Panc1 (cell line): Measurements from ENCODE around the gene THAP3. TPM values are rescaled to one million over a fixed set of nuclear protein-coding genes. Genes with fewer than 3 reads are reported as not detected.
A peak's percentile ranks its signal among the peaks of the same experiment; 100 is the strongest.

Source experiments
- ATAC-seq: fragments of 200-7000 bp; cut with Tn5 transposase; 2 replicates; pipeline ENCODE4 v1.9.1; 2020; ENCODE audit warnings: mild to moderate bottlenecking, moderate library complexity
- BruUV-seq: library from RNA; stranded (reverse); fragments of 400-500 nt; replicated peaks from 2 replicates; lab custom pipeline; 2021; lab: Mats Ljungman, UMichigan
- CTCF ChIA-PET: fragments of 300-600 bp; sonication (Branson Sonifier 250); formaldehyde crosslinking; loops from one replicate; lab custom pipeline; 2022; ENCODE audit warnings: antibody characterized with exemption; lab: Charles Lee
- POLR2A ChIA-PET: fragments of 300-600 bp; sonication (Branson Sonifier 250); formaldehyde crosslinking; loops from one replicate; lab custom pipeline; 2022; ENCODE audit warnings: antibody characterized with exemption; lab: Charles Lee
- DNase-seq: peaks from one replicate; pipeline ENCODE4 v3.0.0-alpha.2; 2010; ENCODE audit warnings: low read depth, low spot score
- H3K27ac ChIP-seq: 2 replicates; pipeline ENCODE4 v1.5.1; 2011; ENCODE audit warnings: mild to moderate bottlenecking, low read length, inconsistent platforms
- H3K27me3 ChIP-seq: fragments of 200-500 bp; sonication (Bioruptor generic); 2 replicates; pipeline ENCODE4 v1.6.0; 2014; ENCODE audit warnings: low read length, inconsistent platforms; ENCODE audit not compliant: control insufficient read depth, insufficient read depth
- H3K36me3 ChIP-seq: fragments of 200-500 bp; sonication (Bioruptor generic); 2 replicates; pipeline ENCODE4 v1.5.1; 2014; ENCODE audit warnings: inconsistent platforms, mild to moderate bottlenecking, low read length, moderate library complexity; ENCODE audit not compliant: control insufficient read depth, insufficient read depth
- H3K4me1 ChIP-seq: 2 replicates; pipeline ENCODE4 v1.5.1; 2011; ENCODE audit warnings: inconsistent platforms, mild to moderate bottlenecking, low read length, moderate library complexity; ENCODE audit not compliant: control insufficient read depth, insufficient read depth
- H3K4me3 ChIP-seq, 2 experiments: 2 replicates each; pipeline ENCODE4 v1.5.1; 2011 to 2012; ENCODE audit warnings: low read depth in 2 of 2, low read length in 2 of 2, mild to moderate bottlenecking in 2 of 2, inconsistent platforms in 1 of 2, moderate library complexity in 1 of 2
- H3K9me3 ChIP-seq: fragments of 200-500 bp; sonication (Bioruptor generic); 2 replicates; pipeline ENCODE4 v1.5.1; 2014; ENCODE audit warnings: low read depth, mild to moderate bottlenecking, inconsistent platforms, low read length, moderate library complexity; ENCODE audit not compliant: control insufficient read depth, insufficient read depth
- POLR2AphosphoS5 ChIP-seq: IDR thresholded peaks from 2 replicates; pipeline ENCODE4 v1.6.1; 2012; ENCODE audit warnings: mild to moderate bottlenecking, low read depth, low read length, moderate library complexity
- SIN3A ChIP-seq: IDR thresholded peaks from 2 replicates; pipeline ENCODE4 v1.6.1; 2012; ENCODE audit warnings: low read depth, mild to moderate bottlenecking, low read length, moderate library complexity, borderline replicate concordance; ENCODE audit not compliant: insufficient read depth
- TCF7L2 ChIP-seq: IDR thresholded peaks from 2 replicates; pipeline ENCODE4 v1.6.1; 2011; ENCODE audit warnings: mild to moderate bottlenecking, low read depth, low read length, inconsistent platforms
- in situ Hi-C: cut with HindIII; loops from 2 replicates; pipeline ENCODE4 v1.10.0; 2016; ENCODE audit warnings: low sequenced_read_pairs, low pct_unique_long_range_greater_than_20kb
- intact Hi-C: fragments of 100-400 bp; cut with micrococcal nuclease; formaldehyde crosslinking; loops from one replicate; pipeline ENCODE4 v1.10.0; 2022; ENCODE audit not compliant: unreplicated experiment
- total RNA-seq: library from RNA; stranded (reverse); gene quantifications from one replicate; pipeline ENCODE4 v1.2.1, GENCODE V29; 2021; ENCODE audit not compliant: unreplicated experiment
- TF ChIP-seq, protein P1 (sequence below): fragments of 450-650 bp; IDR thresholded peaks from 2 replicates; pipeline ENCODE4 v1.5.1; 2017; ENCODE audit warnings: mild to moderate bottlenecking
- TF ChIP-seq, protein P2 (sequence below), 2 experiments: IDR thresholded peaks; 2 replicates each; pipeline ENCODE4 v1.6.1; 2011 to 2012; ENCODE audit warnings: low read depth in 2 of 2, control low read depth in 1 of 2, low read length in 1 of 2, mild to moderate bottlenecking in 1 of 2, moderate library complexity in 1 of 2; ENCODE audit not compliant: insufficient read depth in 1 of 2

Gene THAP3
- total RNA-seq, 1 experiment from 2014 or later, result 24.9 TPM

DNA sequence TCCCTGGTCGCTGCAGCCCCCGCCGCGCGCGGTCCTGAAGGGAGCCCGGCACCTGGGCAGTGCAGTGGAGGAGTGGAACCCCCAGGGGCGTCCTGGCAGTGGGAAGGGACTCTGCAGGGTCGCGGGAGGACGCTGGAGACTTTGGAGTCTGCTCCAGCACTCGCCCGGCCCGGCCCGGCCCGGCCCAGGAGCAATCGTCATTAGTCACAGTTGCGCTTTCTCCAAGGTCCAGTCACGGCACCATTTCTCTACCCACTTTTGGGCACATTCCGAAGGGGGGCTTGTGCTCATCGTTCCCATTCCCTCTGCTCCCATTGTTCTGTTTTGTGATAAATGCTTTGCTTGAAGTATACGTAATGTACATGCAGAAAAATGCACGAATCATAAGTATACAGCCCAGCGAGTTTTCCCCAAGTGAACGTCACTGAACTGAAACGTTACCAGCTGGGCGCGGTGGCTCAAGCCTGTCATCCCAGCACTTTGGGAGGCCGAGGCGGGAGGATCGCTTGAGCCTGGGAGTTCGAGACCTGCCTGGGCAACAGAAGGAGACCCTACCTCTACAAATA, 999 bp downstream of the THAP3 start:
- ChIA-PET POLR2A (interaction anchor here (0.7 kb wide), 1 partner anchor 478 kb away, joined by 4 read pairs; no protein-coding TSS in a partner anchor), CTCF (no interaction called here)
- peak overlapping the region; percentile 69 for H3K27ac ChIP-seq

DNA sequence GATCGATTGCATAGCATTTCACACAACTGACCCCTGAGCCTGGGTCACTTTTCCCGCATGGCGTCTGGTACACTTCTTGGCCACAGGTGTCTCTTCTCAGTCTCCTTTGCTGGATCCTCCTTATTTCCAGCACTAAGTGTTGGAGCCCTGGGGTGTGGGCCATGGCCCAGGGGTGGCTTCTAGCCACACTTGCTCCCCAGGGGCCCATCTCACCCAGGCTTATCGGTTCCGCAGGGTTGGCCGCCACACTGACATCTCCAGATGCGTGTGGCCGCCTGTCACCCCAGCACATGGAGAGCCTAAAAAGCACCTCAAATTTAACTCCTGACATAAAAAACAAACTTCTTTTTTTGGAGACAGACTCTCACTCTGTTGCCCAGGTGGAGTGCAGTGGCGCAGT, 2.4 kb downstream of the THAP3 start:
- Histone ChIP-seq H3K4me3 (no peak overlapping the region), H3K9me3 (no peaks in the 10 kb centered on the region), H3K36me3 (peaks cover 2% of the 10 kb centered on the region; the same call in 1 of the 2 replicates), H3K4me1 (peaks cover 27% of the 10 kb centered on the region), H3K27ac (no peak overlapping the region), H3K27me3 (no peaks in the 10 kb centered on the region)
- ATAC-seq (no peak), DNase-seq (no peak)
- intact Hi-C loops (no loop called here), in situ Hi-C loops (no loop called here)
- TF ChIP-seq POLR2AphosphoS5 (no peak), SIN3A (no peak), TCF7L2 (no peak)
- TF ChIP-seq, protein P1, sequence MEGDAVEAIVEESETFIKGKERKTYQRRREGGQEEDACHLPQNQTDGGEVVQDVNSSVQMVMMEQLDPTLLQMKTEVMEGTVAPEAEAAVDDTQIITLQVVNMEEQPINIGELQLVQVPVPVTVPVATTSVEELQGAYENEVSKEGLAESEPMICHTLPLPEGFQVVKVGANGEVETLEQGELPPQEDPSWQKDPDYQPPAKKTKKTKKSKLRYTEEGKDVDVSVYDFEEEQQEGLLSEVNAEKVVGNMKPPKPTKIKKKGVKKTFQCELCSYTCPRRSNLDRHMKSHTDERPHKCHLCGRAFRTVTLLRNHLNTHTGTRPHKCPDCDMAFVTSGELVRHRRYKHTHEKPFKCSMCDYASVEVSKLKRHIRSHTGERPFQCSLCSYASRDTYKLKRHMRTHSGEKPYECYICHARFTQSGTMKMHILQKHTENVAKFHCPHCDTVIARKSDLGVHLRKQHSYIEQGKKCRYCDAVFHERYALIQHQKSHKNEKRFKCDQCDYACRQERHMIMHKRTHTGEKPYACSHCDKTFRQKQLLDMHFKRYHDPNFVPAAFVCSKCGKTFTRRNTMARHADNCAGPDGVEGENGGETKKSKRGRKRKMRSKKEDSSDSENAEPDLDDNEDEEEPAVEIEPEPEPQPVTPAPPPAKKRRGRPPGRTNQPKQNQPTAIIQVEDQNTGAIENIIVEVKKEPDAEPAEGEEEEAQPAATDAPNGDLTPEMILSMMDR, result no peak
- TF ChIP-seq, protein P2, sequence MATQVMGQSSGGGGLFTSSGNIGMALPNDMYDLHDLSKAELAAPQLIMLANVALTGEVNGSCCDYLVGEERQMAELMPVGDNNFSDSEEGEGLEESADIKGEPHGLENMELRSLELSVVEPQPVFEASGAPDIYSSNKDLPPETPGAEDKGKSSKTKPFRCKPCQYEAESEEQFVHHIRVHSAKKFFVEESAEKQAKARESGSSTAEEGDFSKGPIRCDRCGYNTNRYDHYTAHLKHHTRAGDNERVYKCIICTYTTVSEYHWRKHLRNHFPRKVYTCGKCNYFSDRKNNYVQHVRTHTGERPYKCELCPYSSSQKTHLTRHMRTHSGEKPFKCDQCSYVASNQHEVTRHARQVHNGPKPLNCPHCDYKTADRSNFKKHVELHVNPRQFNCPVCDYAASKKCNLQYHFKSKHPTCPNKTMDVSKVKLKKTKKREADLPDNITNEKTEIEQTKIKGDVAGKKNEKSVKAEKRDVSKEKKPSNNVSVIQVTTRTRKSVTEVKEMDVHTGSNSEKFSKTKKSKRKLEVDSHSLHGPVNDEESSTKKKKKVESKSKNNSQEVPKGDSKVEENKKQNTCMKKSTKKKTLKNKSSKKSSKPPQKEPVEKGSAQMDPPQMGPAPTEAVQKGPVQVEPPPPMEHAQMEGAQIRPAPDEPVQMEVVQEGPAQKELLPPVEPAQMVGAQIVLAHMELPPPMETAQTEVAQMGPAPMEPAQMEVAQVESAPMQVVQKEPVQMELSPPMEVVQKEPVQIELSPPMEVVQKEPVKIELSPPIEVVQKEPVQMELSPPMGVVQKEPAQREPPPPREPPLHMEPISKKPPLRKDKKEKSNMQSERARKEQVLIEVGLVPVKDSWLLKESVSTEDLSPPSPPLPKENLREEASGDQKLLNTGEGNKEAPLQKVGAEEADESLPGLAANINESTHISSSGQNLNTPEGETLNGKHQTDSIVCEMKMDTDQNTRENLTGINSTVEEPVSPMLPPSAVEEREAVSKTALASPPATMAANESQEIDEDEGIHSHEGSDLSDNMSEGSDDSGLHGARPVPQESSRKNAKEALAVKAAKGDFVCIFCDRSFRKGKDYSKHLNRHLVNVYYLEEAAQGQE (IDR thresholded peaks at IDR 0.05; ENCODE audit: insufficient read depth in 1 of 2, low read depth in 2 of 2, low read length in 1 of 2), result no peak
- ChIA-PET POLR2A (no interaction called here), CTCF (no interaction called here)
- BruUV-seq, result no TSS peak

More for the DNA sequence above, 999 bp downstream of the THAP3 start:
- in situ Hi-C loops, result no loop called here
- TF ChIP-seq, protein P1, result no peak
- TF ChIP-seq TCF7L2, result no peak
- TF ChIP-seq, protein P2 (IDR thresholded peaks at IDR 0.05; ENCODE audit: insufficient read depth in 1 of 2, low read depth in 2 of 2, low read length in 1 of 2), result no peak
- peaks cover 2% of the 10 kb centered on the region; the same call in 1 of the 2 replicates for H3K36me3 ChIP-seq
- intact Hi-C loops, result no loop called here
- H3K9me3 ChIP-seq, result no peaks in the 10 kb centered on the region
- peak overlapping the region; percentile 72 to 79 for H3K4me3 ChIP-seq
- H3K27me3 ChIP-seq, result no peaks in the 10 kb centered on the region
- no TSS peak for BruUV-seq
- H3K4me1 ChIP-seq, result peaks cover 32% of the 10 kb centered on the region
- no peak for DNase-seq
- ATAC-seq, result peak; percentile 36
